Measurements from ENCODE around the gene ARID5A. TPM values are rescaled to one million over a fixed set of nuclear protein-coding genes. Genes with fewer than 3 reads are reported as not detected.

ARID5A gene
- total and polyA plus RNA-seq, 9 of the 15 experiments (the other 6 are each of a cell fraction or from before 2014, with no cell fraction given) = 0.14 to 12.5 (median 3.0) TPM

- TF ChIP-seq IFI16 (CRISPR knock-in tag; IDR thresholded peaks at IDR 0.05) (no peak), ZBTB33 (CRISPR knock-in tag; IDR thresholded peaks at IDR 0.05) (0 out of 2 replicates have a peak, but pooled peaks have one; percentile 44), POLR2G (IDR thresholded peaks at IDR 0.05; ENCODE audit: low read depth, low read length) (no peak), ARID3B (CRISPR knock-in tag; IDR thresholded peaks at IDR 0.05; ENCODE audit: borderline replicate concordance) (no peak), HMGN3 (IDR thresholded peaks at IDR 0.05; ENCODE audit: borderline replicate concordance, extremely low read depth, insufficient read length, low read depth, low read length) (no peak), ZNF407 (IDR thresholded peaks at IDR 0.05; ENCODE audit: low read depth) (no peak), NCOA2 (IDR thresholded peaks at IDR 0.05; ENCODE audit: partially characterized antibody in 2 of 2) (no peak), STAT5B (CRISPR knock-in tag; IDR thresholded peaks at IDR 0.05) (no peak), MAFF (IDR thresholded peaks at IDR 0.05; ENCODE audit: low read length) (no peak), ASH1L (IDR thresholded peaks at IDR 0.05; ENCODE audit: borderline replicate concordance, low read depth, partially characterized antibody) (no peak)
- TF ChIP-seq, protein P1, sequence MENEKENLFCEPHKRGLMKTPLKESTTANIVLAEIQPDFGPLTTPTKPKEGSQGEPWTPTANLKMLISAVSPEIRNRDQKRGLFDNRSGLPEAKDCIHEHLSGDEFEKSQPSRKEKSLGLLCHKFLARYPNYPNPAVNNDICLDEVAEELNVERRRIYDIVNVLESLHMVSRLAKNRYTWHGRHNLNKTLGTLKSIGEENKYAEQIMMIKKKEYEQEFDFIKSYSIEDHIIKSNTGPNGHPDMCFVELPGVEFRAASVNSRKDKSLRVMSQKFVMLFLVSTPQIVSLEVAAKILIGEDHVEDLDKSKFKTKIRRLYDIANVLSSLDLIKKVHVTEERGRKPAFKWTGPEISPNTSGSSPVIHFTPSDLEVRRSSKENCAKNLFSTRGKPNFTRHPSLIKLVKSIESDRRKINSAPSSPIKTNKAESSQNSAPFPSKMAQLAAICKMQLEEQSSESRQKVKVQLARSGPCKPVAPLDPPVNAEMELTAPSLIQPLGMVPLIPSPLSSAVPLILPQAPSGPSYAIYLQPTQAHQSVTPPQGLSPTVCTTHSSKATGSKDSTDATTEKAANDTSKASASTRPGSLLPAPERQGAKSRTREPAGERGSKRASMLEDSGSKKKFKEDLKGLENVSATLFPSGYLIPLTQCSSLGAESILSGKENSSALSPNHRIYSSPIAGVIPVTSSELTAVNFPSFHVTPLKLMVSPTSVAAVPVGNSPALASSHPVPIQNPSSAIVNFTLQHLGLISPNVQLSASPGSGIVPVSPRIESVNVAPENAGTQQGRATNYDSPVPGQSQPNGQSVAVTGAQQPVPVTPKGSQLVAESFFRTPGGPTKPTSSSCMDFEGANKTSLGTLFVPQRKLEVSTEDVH (IDR thresholded peaks at IDR 0.05; ENCODE audit: low read depth, partially characterized antibody) = no peak
Measured at GRCh38 chr2:96509114-96509846, 27.3 kb upstream of the ARID5A start (continued).
